ENCODE data around the gene CCDC27.
"Not testable (repeated sequence)": the region's sequence is repeated elsewhere in the genome, so short reads cannot be mapped to it uniquely, and the experiment has no call there.

The CCDC27 gene

GRCh38 chr1:3788756-3789420 lies 36.6 kb downstream of the CCDC27 start:
- no peak for DNase-seq (ENCODE audit: low read depth in 1 of 2, low spot score in 1 of 2)

- DNase-seq (ENCODE audit: low read depth in 1 of 2, low spot score in 1 of 2) = no peak
Measured at GRCh38 chr1:3789421-3790300, 37.4 kb downstream of the CCDC27 start.

GRCh38 chr1:3790500-3790923 lies 38.3 kb downstream of the CCDC27 start:
- no peak for DNase-seq (ENCODE audit: low read depth in 1 of 2, low spot score in 1 of 2)

DNA sequence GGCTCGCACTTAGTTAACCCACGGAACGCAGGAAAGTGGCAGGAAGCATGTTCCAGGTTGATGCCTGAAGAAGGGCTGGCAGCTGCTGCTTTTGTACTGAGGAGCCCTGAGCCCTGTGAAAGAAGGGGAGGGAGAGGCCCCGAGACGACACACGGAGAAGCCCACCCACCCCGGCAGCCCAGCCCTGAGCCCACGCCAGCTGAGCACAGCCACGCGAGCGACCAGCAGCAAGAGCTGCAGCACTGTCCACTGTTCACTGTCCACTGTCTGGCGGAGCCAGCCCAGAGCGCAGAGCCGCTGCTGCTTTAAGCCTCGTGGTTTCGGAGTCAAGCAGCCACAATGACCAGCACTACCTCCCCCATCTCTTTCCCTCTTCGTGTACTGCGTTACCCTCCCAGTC lies 38.7 kb downstream of the CCDC27 start:
- DNase-seq (ENCODE audit: low read depth in 1 of 2, low spot score in 1 of 2) = no peak

- DNase-seq (ENCODE audit: low read depth in 1 of 2, low spot score in 1 of 2) = no peak
Measured at GRCh38 chr1:3795453-3796214, 43.4 kb downstream of the CCDC27 start.

- DNase-seq (ENCODE audit: low read depth in 1 of 2, low spot score in 1 of 2) = peak; percentile 85 to 93
Measured at GRCh38 chr1:3796215-3797061, 44.2 kb downstream of the CCDC27 start, which contains the start of gene LRRC47. LRRC47 (minus strand) TSS chr1:3796498; CDS start chr1:3796476, 22 bp downstream.

DNA sequence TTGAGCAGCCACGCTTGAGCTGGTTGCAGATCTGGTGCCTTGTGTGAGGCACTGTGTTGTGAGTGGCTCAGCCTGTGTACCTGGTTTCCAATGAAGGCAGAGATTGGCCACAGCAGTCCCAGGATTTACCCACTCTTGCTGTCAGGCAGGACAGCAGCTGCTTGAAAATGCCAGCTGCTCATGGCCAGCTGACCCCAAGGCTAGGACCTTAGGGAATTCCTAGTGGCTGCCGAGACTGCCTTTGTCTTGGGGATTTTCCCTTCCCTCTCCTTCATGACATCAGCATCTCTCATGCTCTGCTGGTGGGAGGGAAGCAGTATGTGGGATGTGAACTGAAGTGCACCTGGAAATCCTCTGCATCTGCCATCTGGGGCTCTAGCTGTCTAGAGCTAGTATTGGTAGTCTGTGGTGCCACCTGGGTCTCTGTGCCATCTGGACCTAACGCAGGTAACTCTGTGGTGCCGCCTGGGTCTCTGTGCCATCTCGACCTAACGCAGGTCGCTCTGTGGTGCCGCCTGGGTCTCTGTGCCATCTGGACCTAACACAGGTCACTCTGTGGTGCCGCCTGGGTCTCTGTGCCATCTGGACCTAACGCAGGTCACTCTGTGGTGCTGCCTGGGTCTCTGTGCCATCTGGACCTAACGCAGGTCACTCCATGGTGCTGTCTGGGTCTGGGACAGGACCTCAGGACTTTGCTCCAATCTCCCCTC lies 47.9 kb downstream of the CCDC27 start:
- no peak for DNase-seq (ENCODE audit: low read depth in 1 of 2, low spot score in 1 of 2)

GRCh38 chr1:3800795-3801194 lies 48.5 kb downstream of the CCDC27 start:
- not testable (repeated sequence) for DNase-seq (ENCODE audit: low read depth in 1 of 2, low spot score in 1 of 2)

DNA sequence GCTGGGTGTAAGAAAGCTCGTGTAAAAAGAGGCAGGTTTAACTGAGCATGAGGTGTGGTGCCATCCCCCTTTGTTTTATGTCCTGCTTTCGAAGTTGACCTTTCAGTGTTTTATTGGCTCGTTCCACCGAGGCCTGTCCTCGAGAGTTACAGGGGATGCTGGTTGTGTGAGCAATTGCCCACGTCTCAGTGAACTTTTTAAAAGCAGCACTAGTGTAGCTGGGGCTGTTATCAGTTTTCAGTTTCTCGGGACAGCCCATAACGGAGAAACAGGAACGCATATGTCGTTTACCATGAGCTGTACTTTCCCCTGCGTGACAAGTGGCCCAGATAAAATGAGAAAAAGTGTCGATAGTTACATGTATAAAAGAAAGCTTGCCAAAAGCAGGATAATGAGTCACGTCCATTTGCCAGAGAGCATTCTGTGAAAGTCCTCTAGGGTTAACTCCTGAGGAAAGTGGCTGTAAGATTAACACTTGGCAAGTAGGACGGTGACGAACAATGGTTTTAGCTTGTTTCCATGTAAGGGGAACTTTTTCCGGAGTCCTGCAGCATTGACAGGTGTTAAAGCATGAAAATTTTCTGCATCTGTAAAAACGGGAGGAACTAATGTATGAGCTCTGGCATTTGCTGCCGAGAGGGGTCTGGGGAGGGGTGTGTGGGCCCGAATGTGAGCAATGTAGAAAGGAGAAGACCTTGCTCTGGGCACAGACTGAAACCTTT lies 51.8 kb downstream of the CCDC27 start:
- DNase-seq (ENCODE audit: low read depth in 1 of 2, low spot score in 1 of 2) = no peak

GRCh38 chr1:3804627-3804944 lies 52.3 kb downstream of the CCDC27 start:
- not testable (repeated sequence) for DNase-seq (ENCODE audit: low read depth in 1 of 2, low spot score in 1 of 2)

- no peak for DNase-seq (ENCODE audit: low read depth in 1 of 2, low spot score in 1 of 2)
Measured at GRCh38 chr1:3805038-3805437, 52.8 kb downstream of the CCDC27 start.

DNA sequence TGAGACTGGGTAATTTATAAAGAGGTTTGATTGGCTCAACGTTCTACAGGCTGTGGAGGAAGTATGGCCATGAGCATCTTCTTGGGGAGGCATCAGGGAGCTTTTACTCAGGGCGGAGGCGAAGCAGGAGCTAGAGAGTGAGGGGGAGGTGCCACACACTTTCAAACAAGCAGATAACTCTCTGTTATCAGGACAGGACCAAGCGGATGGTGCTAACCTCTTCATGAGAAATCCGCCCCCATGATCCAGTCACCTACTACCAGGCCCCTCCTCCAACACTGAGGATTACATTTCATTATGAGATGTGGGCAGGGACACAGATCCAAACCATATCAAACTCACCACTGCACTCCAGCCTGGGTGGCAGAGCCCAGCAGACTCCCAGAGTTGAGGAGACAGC lies 55.5 kb downstream of the CCDC27 start:
- no peak for DNase-seq (ENCODE audit: low read depth in 1 of 2, low spot score in 1 of 2)

- DNase-seq (ENCODE audit: low read depth in 1 of 2, low spot score in 1 of 2) = no peak
Measured at GRCh38 chr1:3809680-3810079, 57.4 kb downstream of the CCDC27 start.

- not testable (repeated sequence) for DNase-seq (ENCODE audit: low read depth in 1 of 2, low spot score in 1 of 2)
Measured at GRCh38 chr1:3810149-3810761, 58.0 kb downstream of the CCDC27 start.

DNA sequence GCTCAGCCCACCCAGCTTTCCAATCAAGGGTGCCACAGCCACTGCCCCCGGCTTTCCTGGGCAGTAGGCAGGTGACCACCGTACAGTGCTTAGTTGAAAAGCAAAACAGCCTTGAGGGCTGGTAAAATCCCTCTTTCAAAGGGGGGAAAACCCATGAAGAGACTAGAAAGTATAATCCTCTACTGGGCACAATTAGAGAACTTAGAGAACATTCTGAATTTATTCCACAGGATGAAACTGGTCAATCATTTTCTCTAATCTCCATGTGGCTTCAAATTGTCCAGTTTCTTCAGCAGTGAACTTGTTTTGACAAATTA lies 59.3 kb downstream of the CCDC27 start:
- DNase-seq (ENCODE audit: low read depth in 1 of 2, low spot score in 1 of 2) = no peak

DNA sequence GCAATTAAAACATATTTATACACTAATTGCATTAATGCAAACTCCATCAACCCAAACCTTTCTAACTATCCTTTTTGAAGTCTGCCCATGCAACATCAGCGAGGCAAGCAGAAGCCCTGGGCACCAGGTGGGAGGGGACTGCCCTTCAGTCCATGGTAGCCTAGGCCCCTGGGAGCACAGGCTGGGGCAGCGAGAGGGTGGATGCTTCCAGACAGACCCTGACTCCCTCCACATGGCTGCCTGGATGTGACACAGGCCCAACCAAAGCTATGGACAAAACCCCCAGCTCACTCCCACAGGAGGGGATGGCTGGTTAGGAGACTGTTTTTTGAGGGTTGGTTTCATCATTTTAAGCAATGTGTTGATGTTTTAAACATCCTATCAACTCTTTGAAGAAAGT lies 61.8 kb downstream of the CCDC27 start:
- DNase-seq (ENCODE audit: low read depth in 1 of 2, low spot score in 1 of 2) = no peak

DNA sequence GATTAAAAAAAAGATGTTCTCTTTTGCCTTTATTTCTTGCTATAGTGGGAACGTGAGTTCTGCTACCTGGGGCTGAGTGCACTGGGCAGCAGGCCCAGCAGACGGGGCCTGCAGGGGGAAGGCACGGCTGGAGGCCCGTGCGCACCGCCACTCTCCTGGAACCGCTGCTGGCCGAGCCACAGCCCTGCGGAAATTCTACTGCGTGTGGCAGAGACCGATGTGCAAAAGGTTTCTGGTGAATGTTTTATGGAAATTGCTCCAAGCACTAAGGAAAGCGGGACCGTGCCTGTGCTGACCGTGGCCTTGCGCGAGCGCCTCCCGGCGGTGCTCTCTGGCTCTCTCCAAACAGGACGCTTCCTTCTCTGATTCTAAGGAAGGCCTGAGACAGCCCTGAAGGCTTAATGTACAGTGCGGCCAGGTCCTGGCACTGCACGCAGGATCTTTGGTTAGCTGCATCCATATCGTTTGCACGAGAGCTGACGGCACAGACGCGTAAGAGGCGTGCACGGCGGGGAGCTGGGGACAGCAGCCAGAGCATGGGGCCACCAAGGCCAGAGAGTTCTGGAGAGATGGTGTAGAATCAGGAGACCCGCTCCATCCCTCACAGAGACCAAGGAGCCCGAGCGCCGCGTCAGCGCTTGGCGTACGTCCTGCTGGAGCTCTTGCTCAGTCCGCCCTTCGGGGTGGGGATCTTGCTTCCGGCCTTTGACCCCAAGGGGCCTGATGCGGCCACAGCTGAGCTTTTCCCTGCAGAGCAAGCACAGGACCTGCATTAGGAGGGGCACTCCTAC lies 62.7 kb downstream of the CCDC27 start:
- no peak for DNase-seq (ENCODE audit: low read depth in 1 of 2, low spot score in 1 of 2)

DNA sequence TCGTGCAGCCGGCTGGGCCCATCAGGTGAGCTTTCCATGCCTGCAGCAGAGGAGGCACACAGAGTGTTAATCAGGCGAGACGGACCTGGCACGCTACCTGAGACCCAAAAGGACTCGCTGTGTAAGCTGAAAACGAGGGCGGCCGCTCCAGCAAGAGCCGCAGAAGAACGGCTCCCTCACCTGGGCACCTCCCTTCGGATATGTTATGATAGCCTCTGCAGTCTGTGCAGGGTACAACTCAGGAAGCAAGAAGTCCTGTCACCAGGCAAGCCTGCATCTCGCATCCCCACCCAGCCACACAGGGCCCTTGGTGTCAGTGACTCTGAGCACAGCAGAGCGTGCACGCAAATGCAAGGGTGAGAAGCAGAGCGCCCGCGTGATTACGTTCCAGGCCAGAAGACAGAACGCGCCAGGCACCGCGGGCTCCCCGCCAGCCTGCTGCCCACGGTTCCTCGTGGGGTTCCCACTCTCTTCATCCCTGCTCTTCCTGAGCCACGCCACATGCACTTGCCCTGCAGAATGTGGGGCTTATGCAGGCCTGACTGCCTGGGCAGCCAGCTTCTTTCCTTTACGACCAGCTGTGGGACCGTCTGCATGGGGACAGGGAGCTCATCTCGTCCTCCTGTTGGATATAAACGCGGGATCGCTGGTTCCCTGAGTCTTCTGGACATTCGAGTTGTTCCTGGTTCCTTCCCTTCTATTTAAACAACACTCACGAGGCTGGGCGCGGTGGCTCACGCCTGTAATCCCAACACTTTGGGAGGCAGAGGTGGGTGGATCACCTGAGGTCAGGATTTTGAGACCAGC lies 64.3 kb downstream of the CCDC27 start:
- no peak for DNase-seq (ENCODE audit: low read depth in 1 of 2, low spot score in 1 of 2)
